ENCODE results near the gene SLC25A5. TPM values are rescaled to one million over a fixed set of nuclear protein-coding genes. Genes with fewer than 3 reads are reported as not detected.

Gene SLC25A5
- total and polyA plus RNA-seq, 10 of the 15 experiments (the other 5 are each of a cell fraction or from before 2014, with no cell fraction given): 361 to 3,863 (median 618) TPM

DNA sequence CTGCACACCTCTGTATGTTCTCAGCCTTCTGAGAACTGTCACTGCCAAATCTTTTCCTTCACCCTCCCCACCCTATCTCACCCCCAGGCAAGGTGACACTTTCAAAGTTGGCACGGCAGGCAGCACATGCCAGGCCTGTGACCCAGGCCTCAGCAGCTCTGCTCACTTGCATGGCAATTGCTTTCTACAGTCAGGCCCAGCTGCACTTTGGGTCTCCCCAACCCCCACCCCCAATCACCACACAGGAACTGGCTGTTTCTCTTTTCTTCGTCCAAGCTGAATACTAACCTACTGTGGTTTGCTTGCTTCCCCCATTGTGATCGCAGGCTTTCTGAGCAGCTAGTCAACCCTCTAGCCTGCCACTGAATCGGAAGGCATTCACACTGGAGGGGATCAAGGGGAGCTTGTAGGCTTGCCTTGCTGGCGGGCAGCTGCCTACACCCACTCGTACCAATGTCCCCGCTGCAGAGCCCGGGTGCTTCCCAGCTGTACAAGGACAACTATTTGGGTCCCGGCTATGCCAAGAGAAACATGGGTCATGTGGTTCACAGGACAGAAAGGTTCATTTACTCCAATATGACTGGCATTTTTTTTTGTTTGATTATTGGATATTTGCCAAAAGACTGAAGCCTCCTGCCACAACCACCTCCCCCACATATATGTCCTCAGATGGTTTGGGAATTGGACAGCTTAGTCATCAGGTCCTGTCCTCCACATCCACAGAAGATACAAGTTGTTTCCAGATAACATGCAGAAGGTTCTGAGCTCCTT lies 41.0 kb upstream of the SLC25A5 start:
- peak overlapping the region; percentile 70 for H3K27ac ChIP-seq (ENCODE audit: control insufficient read depth, insufficient read depth)

More for the DNA sequence above, 41.0 kb upstream of the SLC25A5 start:
- Histone ChIP-seq H3K4me3 (no peak overlapping the region), H3K4me2 (ENCODE audit: control insufficient read depth, insufficient read depth) (peak overlapping the region; percentile 48; the same call in 1 of the 2 replicates), H3K9me3 (replicated peaks; ENCODE audit: control insufficient read depth, insufficient read depth, low read length) (no peaks in the 10 kb centered on the region), H3K27me3 (replicated peaks in 1 of 2; ENCODE audit: control insufficient read depth in 2 of 2, insufficient read depth in 2 of 2, low read length in 1 of 2) (no peaks in the 10 kb centered on the region), H2AFZ (ENCODE audit: control insufficient read depth, low read depth, low read length) (peak overlapping the region; percentile 61), H3K36me3 (ENCODE audit: control insufficient read depth in 2 of 2, insufficient read depth in 2 of 2, low read length in 1 of 2) (no peaks in the 10 kb centered on the region; a peak in 1 of 4 replicates), H3K79me2 (ENCODE audit: control insufficient read depth, insufficient read depth, low read length) (no peaks in the 10 kb centered on the region), H3K9ac (ENCODE audit: control insufficient read depth, insufficient read depth, low read length) (no peak overlapping the region; the same call in 1 of the 2 replicates), H4K20me1 (ENCODE audit: control insufficient read depth, insufficient read depth) (no peaks in the 10 kb centered on the region; the same call in 1 of the 2 replicates), H3K4me1 (ENCODE audit: control insufficient read depth, insufficient read depth, low read length) (peaks cover 13% of the 10 kb centered on the region)
- intact Hi-C loops (cut with micrococcal nuclease; ENCODE audit: unreplicated experiment) (no loop called here), in situ Hi-C loops (cut with MboI) (no loop called here)
- no TSS peak for BruUV-seq (replicated peaks)
- WGBS (ENCODE audit: insufficient coverage, insufficient replicate concordance, low lambda C conversion rate, missing lambda C conversion rate): 41% methylated on average over 9 of the region's 9 CpGs
- DNase-seq (ENCODE audit: low read depth, low spot score) (peak; percentile 28), ATAC-seq (peak; percentile 73), FAIRE-seq (peak; percentile 72)
- RAD21 ChIA-PET (ENCODE audit: unreplicated experiment): interaction anchor here (0.7 kb wide), 1 partner anchor 41 kb away, joined by 3 read pairs; the partner anchor contains the start of gene SLC25A5
- CTCF ChIA-PET: interaction anchor here (1.1 kb wide), 1 partner anchor 19 kb away, joined by 3 read pairs; no protein-coding TSS in a partner anchor
- POLR2A ChIA-PET: interaction anchor here (0.6 to 1.1 kb wide), 4 partner anchors 27 to 119 kb away, joined by 3 read pairs; partner anchors contain the start of gene SLC25A5
- TF ChIP-seq WRNIP1 (IDR thresholded peaks at IDR 0.05; ENCODE audit: borderline replicate concordance, low read depth, low read length) (no peak), TCF12 (IDR thresholded peaks at IDR 0.05; ENCODE audit: low read depth, low read length) (0 out of 2 replicates have a peak, but pooled peaks have one; percentile 25), BMI1 (IDR thresholded peaks at IDR 0.05; ENCODE audit: borderline replicate concordance) (no peak), PKNOX1 (IDR thresholded peaks at IDR 0.05) (no peak), MYC (IDR thresholded peaks at IDR 0.05; ENCODE audit: insufficient read depth, insufficient read length, insufficient replicate concordance, low read length, severe bottlenecking) (no peak), MEF2B (IDR thresholded peaks at IDR 0.05; ENCODE audit: partially characterized antibody, poor library complexity, severe bottlenecking) (no peak), RUNX3 (IDR thresholded peaks at IDR 0.05; ENCODE audit: low read length) (peak; percentile 72), TCF3 (IDR thresholded peaks at IDR 0.05; ENCODE audit: borderline replicate concordance, insufficient read depth, low read depth, low read length) (0 out of 2 replicates have a peak, but pooled peaks have one; percentile 10), SP1 (IDR thresholded peaks at IDR 0.05; ENCODE audit: low read depth, low read length) (peak; percentile 20), TCF7 (IDR thresholded peaks at IDR 0.05; ENCODE audit: borderline replicate concordance) (no peak)
- SMC1A ChIA-PET (ENCODE audit: uncharacterized antibody, unreplicated experiment): interaction anchor here (0.8 kb wide), 1 partner anchor 9 kb away, joined by 3 read pairs; no protein-coding TSS in a partner anchor
